B cell (primary cell): ENCODE results near the gene LGI4. TPM values are rescaled to one million over a fixed set of nuclear protein-coding genes. Genes with fewer than 3 reads are reported as not detected.

Experiments
- ATAC-seq: fragments of 200-7000 bp; cut with Tn5 transposase; one replicate; pipeline ENCODE4 v1.10.0; 2021; ENCODE audit warnings: low read depth, mild to moderate bottlenecking, moderate number of reproducible peaks, moderate library complexity
- CTCF ChIA-PET: fragments of 350-600 bp; sonication (Branson Sonifier 250); formaldehyde crosslinking; loops from one replicate; lab custom pipeline; 2021; ENCODE audit warnings: antibody characterized with exemption, inconsistent platforms; lab: Charles Lee
- POLR2A ChIA-PET: fragments of 350-600 bp; sonication (Branson Sonifier 250); formaldehyde crosslinking; loops from one replicate; lab custom pipeline; 2021; ENCODE audit warnings: antibody characterized with exemption; lab: Charles Lee
- DNase-seq: peaks from one replicate; pipeline ENCODE4 v3.0.0; 2013
- H2AFZ ChIP-seq: 2 replicates; pipeline ENCODE4 v1.6.1; 2012; ENCODE audit warnings: mild to moderate bottlenecking, low read depth, low read length; ENCODE audit not compliant: insufficient read depth, poor library complexity, severe bottlenecking
- H3K27ac ChIP-seq, 2 donors: 1 replicate in 1 of 2; 2 replicates in 1 of 2; pipeline ENCODE4 v1.5.1; 2012 to 2013; ENCODE audit warnings: low read length in 2 of 2, mild to moderate bottlenecking in 2 of 2, moderate library complexity in 1 of 2
- H3K27me3 ChIP-seq, 4 experiments: fragments of 200-600 bp in 1 of 4; sonication (generic) in 1 of 4; replicated peaks in 1 of 4; 1 replicate in 2 of 4; 2 replicates in 2 of 4; pipeline versions ENCODE4 v1.6.1 to v1.7.0; 2013 to 2016; ENCODE audit warnings: low read length in 3 of 4, mild to moderate bottlenecking in 2 of 4, mixed read lengths in 1 of 4, moderate library complexity in 1 of 4; ENCODE audit not compliant: insufficient read depth in 4 of 4, control insufficient read depth in 3 of 4; ENCODE audit errors: control extremely low read depth in 1 of 4
- H3K36me3 ChIP-seq, 2 experiments: replicated peaks in 1 of 2; 1 replicate in 1 of 2; 2 replicates in 1 of 2; pipeline versions ENCODE4 v1.6.1 to v1.7.1; 2013; ENCODE audit warnings: low read length in 1 of 2; ENCODE audit not compliant: insufficient read depth in 2 of 2, control insufficient read depth in 1 of 2; ENCODE audit errors: control extremely low read depth in 1 of 2, extremely low read depth in 1 of 2
- H3K4me1 ChIP-seq, 2 donors: fragments of 200-600 bp in 1 of 2; sonication (generic) in 1 of 2; 1 replicate in 1 of 2; 2 replicates in 1 of 2; pipeline versions ENCODE4 v1.5.1 to v1.6.1; 2013 to 2017; ENCODE audit warnings: low read length in 2 of 2; ENCODE audit not compliant: control insufficient read depth in 2 of 2, insufficient read depth in 2 of 2
- H3K4me2 ChIP-seq: replicated peaks from 2 replicates; pipeline ENCODE3; 2012; ENCODE audit warnings: mild to moderate bottlenecking, low read depth, low read length; ENCODE audit not compliant: poor library complexity, severe bottlenecking
- H3K4me3 ChIP-seq, 5 experiments: fragments of 200-600 bp in 1 of 5; sonication (generic) in 1 of 5; 1 replicate in 3 of 5; 2 replicates in 2 of 5; pipeline versions ENCODE4 v1.5.1 to v1.7.0; 2011 to 2016; ENCODE audit warnings: low read length in 4 of 5, mild to moderate bottlenecking in 4 of 5, low read depth in 2 of 5, control low read depth in 1 of 5, moderate library complexity in 1 of 5; ENCODE audit not compliant: insufficient read depth in 1 of 5; ENCODE audit errors: control extremely low read depth in 1 of 5, extremely low read depth in 1 of 5
- H3K79me2 ChIP-seq: fragments of 200-600 bp; sonication (generic); one replicate; pipeline ENCODE4 v1.6.0; 2016; ENCODE audit warnings: low read length; ENCODE audit not compliant: control insufficient read depth, insufficient read depth
- H3K9ac ChIP-seq: fragments of 200-600 bp; sonication (generic); 2 replicates; pipeline ENCODE4 v1.6.1; 2017; ENCODE audit warnings: mild to moderate bottlenecking, low read length, moderate library complexity
- H3K9me3 ChIP-seq, 3 donors: one replicate each; pipeline versions ENCODE4 v1.6.1 to v1.7.1; 2013; ENCODE audit warnings: low read length in 2 of 3; ENCODE audit not compliant: control insufficient read depth in 2 of 3, insufficient read depth in 1 of 3; ENCODE audit errors: control extremely low read depth in 1 of 3
- H4K20me1 ChIP-seq: 2 replicates; pipeline ENCODE4 v1.6.0; 2012; ENCODE audit warnings: mild to moderate bottlenecking, low read length; ENCODE audit not compliant: insufficient read depth, control insufficient read depth, poor library complexity, severe bottlenecking
- H3K27ac Mint-ChIP-seq: one replicate; pipeline ENCODE4 v1.8.0; 2021; ENCODE audit warnings: mixed read lengths
- H3K27me3 Mint-ChIP-seq: one replicate; pipeline ENCODE4 v1.8.0; 2021; ENCODE audit warnings: mixed read lengths
- H3K4me1 Mint-ChIP-seq: one replicate; pipeline ENCODE4 v1.8.0; 2021; ENCODE audit warnings: mixed read lengths
- H3K4me3 Mint-ChIP-seq: one replicate; pipeline ENCODE4 v1.8.0; 2021; ENCODE audit warnings: mixed read lengths
- H3K9me3 Mint-ChIP-seq: one replicate; pipeline ENCODE4 v1.8.0; 2022; ENCODE audit warnings: mixed read lengths; ENCODE audit not compliant: insufficient read depth
- CTCF ChIP-seq: fragments of 200-600 bp; IDR thresholded peaks from one replicate; pipeline ENCODE4 v1.8.0; 2022; ENCODE audit warnings: antibody characterized with exemption, mild to moderate bottlenecking
- EZH2 ChIP-seq: IDR thresholded peaks from 2 replicates; pipeline ENCODE4 v1.6.1; 2012; ENCODE audit warnings: borderline replicate concordance, low read depth, mild to moderate bottlenecking, moderate library complexity, low read length; ENCODE audit not compliant: insufficient read depth, poor library complexity, severe bottlenecking
- WGBS: methylation state at CpG from one replicate; pipeline ENCODE4 v1.1.5; 2013; ENCODE audit warnings: missing lambda C conversion rate; ENCODE audit not compliant: insufficient coverage; 5-methylcytosine and 5-hydroxymethylcytosine counted together
- intact Hi-C: fragments of 100-400 bp; cut with micrococcal nuclease; formaldehyde crosslinking; loops from one replicate; pipeline ENCODE4 v1.10.0; 2022
- polyA plus RNA-seq: library from polyadenylated mRNA; depleted of rRNA; stranded (reverse); fragments of >200 nt; gene quantifications from 2 replicates; pipeline ENCODE4 v1.2.3, GENCODE V29; 2012
- total RNA-seq, 2 donors: library from RNA; stranded (reverse); fragments of 120-200 nt in 1 of 2; gene quantifications; 1 replicate in 1 of 2; 2 replicates in 1 of 2; pipeline versions ENCODE4 v1.2.3 to v1.2.4, GENCODE V29; 2013 to 2022

Gene LGI4
- total and polyA plus RNA-seq, 2 donors (not counting 1 experiment from before 2014, with no cell fraction given): 0.40 to 0.59 TPM

- no peak overlapping the region for H3K27ac Mint-ChIP-seq
- ChIA-PET POLR2A (no interaction called here), CTCF (interaction anchor here (4.6 to 5.9 kb wide), 2 partner anchors 18 to 67 kb away, joined by 31 to 65 read pairs; partner anchors contain the start of gene FXYD3)
- H3K4me1 Mint-ChIP-seq: peaks cover 21% of the 10 kb centered on the region
- DNase-seq (no peak), ATAC-seq (no peak)
- Histone ChIP-seq H3K36me3 (no peaks in the 10 kb centered on the region), H4K20me1 (no peaks in the 10 kb centered on the region), H3K79me2 (no peaks in the 10 kb centered on the region), H3K9ac (no peak overlapping the region), H2AFZ (no peak overlapping the region), H3K4me3 (no peak overlapping the region), H3K4me1 (peaks cover 0 to 25% of the 10 kb centered on the region in 2 donors), H3K27ac (no peak overlapping the region), H3K9me3 (peaks cover 0 to 3% (median 0%) of the 10 kb centered on the region in 3 donors), H3K4me2 (no peak overlapping the region), H3K27me3 (no peaks in the 10 kb centered on the region)
- H3K4me3 Mint-ChIP-seq: no peak overlapping the region
- H3K9me3 Mint-ChIP-seq: peaks cover 3% of the 10 kb centered on the region
- intact Hi-C loops: no loop called here
- peaks cover 5% of the 10 kb centered on the region for H3K27me3 Mint-ChIP-seq
- WGBS: 97% methylated on average over 6 of the region's 11 CpGs
- no peak for TF ChIP-seq CTCF
- no peak for TF ChIP-seq EZH2
Measured at GRCh38 chr19:35133826-35134225, 1.0 kb downstream of the LGI4 start.

- ATAC-seq (no peak), DNase-seq (no peak)
- Mint-ChIP-seq H3K4me3 (no peak overlapping the region), H3K9me3 (peaks cover 3% of the 10 kb centered on the region), H3K27ac (no peak overlapping the region), H3K27me3 (peaks cover 3% of the 10 kb centered on the region), H3K4me1 (peaks cover 12% of the 10 kb centered on the region)
- Histone ChIP-seq H3K36me3 (no peaks in the 10 kb centered on the region), H3K4me2 (no peak overlapping the region), H3K4me3 (no peak overlapping the region), H3K79me2 (no peaks in the 10 kb centered on the region), H4K20me1 (no peaks in the 10 kb centered on the region), H3K27me3 (no peaks in the 10 kb centered on the region), H3K9me3 (peaks cover 0 to 3% (median 0%) of the 10 kb centered on the region in 3 donors), H3K27ac (no peak overlapping the region), H2AFZ (no peak overlapping the region), H3K9ac (no peak overlapping the region), H3K4me1 (peaks cover 0 to 19% of the 10 kb centered on the region in 2 donors)
- ChIA-PET CTCF (no interaction called here), POLR2A (no interaction called here)
- intact Hi-C loops: no loop called here
- TF ChIP-seq EZH2 (no peak), CTCF (no peak)
Measured at GRCh38 chr19:35132254-35132653, 2.6 kb downstream of the LGI4 start.
